ENCODE results near the gene ROR2.

DNA sequence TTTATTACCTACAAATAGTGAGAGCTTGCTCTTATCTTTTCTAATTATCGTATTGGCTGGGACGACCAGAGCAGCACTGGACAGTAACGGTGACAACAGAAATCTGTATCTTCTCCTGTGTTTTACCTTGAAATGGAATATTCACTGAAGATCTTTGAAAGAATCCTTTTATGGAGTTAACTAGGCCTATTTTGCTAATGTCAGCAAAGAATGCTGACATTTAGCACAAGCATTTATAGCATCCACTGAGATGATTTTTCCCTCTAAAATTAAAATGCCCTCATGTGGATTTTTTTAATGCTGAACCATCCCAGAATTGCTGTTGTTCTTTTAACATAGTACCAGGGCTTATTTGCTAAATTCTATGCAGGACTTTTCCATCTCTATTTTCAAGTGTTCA lies 59.4 kb downstream of the ROR2 start:
- TF ChIP-seq, protein P1, sequence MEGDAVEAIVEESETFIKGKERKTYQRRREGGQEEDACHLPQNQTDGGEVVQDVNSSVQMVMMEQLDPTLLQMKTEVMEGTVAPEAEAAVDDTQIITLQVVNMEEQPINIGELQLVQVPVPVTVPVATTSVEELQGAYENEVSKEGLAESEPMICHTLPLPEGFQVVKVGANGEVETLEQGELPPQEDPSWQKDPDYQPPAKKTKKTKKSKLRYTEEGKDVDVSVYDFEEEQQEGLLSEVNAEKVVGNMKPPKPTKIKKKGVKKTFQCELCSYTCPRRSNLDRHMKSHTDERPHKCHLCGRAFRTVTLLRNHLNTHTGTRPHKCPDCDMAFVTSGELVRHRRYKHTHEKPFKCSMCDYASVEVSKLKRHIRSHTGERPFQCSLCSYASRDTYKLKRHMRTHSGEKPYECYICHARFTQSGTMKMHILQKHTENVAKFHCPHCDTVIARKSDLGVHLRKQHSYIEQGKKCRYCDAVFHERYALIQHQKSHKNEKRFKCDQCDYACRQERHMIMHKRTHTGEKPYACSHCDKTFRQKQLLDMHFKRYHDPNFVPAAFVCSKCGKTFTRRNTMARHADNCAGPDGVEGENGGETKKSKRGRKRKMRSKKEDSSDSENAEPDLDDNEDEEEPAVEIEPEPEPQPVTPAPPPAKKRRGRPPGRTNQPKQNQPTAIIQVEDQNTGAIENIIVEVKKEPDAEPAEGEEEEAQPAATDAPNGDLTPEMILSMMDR (conservative IDR thresholded peaks at IDR 0.05; ENCODE audit: low read depth in 2 of 2) = no peak
- TF ChIP-seq POLR2AphosphoS5 (IDR thresholded peaks at IDR 0.05; ENCODE audit: low read depth) (no peak), EZH2 (IDR thresholded peaks at IDR 0.05; ENCODE audit: low read depth, unreplicated experiment) (no peak), JUNB (IDR thresholded peaks at IDR 0.05; ENCODE audit: unreplicated experiment) (no peak), CREB1 (CRISPR knock-in tag; IDR thresholded peaks at IDR 0.05; ENCODE audit: low read depth) (no peak), EZH2phosphoT487 (IDR thresholded peaks at IDR 0.05; ENCODE audit: unreplicated experiment) (no peak)
- TF ChIP-seq, protein P2, sequence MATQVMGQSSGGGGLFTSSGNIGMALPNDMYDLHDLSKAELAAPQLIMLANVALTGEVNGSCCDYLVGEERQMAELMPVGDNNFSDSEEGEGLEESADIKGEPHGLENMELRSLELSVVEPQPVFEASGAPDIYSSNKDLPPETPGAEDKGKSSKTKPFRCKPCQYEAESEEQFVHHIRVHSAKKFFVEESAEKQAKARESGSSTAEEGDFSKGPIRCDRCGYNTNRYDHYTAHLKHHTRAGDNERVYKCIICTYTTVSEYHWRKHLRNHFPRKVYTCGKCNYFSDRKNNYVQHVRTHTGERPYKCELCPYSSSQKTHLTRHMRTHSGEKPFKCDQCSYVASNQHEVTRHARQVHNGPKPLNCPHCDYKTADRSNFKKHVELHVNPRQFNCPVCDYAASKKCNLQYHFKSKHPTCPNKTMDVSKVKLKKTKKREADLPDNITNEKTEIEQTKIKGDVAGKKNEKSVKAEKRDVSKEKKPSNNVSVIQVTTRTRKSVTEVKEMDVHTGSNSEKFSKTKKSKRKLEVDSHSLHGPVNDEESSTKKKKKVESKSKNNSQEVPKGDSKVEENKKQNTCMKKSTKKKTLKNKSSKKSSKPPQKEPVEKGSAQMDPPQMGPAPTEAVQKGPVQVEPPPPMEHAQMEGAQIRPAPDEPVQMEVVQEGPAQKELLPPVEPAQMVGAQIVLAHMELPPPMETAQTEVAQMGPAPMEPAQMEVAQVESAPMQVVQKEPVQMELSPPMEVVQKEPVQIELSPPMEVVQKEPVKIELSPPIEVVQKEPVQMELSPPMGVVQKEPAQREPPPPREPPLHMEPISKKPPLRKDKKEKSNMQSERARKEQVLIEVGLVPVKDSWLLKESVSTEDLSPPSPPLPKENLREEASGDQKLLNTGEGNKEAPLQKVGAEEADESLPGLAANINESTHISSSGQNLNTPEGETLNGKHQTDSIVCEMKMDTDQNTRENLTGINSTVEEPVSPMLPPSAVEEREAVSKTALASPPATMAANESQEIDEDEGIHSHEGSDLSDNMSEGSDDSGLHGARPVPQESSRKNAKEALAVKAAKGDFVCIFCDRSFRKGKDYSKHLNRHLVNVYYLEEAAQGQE (IDR thresholded peaks at IDR 0.05; ENCODE audit: unreplicated experiment) = no peak

Measured in GM23338 (cell line).